Measurements from ENCODE around the gene GLB1L2.

Gene GLB1L2

DNA sequence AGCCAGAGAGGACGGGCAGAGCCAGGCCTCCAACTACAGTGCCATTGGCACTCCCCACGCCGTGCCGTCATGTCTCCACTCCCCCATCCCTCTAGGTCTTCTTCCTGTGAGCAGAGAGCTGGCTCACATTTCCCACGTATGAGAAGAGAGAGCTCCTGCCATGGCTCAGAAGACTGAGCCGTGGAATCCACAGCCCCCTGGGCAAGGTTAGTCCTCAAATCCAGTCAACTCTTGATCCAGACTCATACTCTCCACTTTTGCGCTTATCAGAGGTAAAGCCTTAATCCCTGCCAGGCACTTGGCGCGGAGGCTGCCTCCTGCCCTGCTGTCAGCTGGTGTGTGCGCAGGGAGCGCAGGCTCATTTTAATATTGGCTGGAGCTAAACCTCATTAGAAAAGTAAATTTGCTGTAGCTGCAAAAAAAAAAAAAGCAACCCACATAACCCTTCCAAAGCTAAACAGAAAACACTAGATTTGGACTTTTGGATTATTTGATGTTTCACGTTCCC, 75.6 kb downstream of the GLB1L2 start:
- DNase-seq: no peak

DNA sequence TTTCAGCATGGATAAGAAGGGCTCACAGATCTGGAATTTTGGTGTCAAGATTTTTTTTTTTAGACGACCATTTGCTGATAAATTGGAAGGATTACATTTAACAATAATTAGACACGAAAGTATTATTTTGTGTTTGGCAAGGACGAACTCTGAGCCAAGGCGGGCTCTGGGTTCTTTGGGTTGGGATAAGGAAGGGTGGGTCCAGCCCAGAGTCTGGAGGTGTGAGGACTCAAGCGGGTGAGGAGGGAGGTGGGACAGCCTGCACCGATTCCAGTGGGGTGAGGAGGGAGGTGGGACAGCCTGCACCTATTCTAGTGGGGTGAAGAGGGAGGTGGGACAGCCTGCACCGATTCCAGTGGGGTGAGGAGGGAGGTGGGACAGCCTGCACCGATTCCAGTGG, 76.1 kb downstream of the GLB1L2 start:
- DNase-seq: no peak

DNA sequence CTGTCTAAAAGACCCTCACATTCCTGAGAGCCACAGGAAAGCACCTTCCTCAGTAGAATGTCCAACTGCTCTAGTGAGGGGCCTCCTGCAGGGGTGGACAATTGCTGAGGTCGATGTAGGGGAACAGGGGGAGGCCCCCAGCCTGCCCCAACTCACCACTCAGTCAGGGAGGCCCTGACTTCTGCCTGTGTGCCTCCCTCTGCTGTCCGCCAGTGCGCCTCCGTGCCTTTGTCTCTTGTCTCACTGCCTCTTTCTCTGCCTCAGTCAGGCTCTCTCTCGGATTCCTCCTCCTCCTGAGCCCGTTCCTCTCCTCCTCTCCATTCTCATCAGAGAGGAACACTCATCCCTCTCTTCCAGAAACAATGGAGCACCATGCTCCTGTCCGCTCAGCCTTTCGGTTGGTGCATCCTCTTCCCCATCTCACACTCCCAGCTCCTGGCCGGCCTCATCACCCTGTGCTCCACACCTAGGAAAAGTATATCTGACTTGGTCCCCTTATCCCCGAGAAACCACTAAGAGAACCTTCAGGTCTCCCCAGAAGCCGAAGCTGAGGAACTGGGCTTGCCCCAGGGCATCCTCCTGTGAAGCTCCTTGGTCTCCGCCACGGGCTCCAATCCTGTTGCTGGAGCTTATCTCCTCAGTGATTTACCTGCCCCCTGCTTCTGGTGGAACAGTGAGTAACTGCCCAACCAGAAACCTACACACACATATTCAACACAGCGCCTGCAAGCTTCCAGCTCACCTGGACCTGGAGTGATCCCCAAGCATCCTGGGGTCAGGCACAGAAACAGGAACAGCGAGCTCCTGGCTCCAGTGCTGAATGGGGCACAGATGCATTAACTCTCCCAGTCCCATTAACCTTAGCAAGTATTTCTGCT, 78.0 kb downstream of the GLB1L2 start:
- no peak for DNase-seq

- no peak for DNase-seq
Measured at GRCh38 chr11:134410766-134411165, 79.0 kb downstream of the GLB1L2 start.

DNA sequence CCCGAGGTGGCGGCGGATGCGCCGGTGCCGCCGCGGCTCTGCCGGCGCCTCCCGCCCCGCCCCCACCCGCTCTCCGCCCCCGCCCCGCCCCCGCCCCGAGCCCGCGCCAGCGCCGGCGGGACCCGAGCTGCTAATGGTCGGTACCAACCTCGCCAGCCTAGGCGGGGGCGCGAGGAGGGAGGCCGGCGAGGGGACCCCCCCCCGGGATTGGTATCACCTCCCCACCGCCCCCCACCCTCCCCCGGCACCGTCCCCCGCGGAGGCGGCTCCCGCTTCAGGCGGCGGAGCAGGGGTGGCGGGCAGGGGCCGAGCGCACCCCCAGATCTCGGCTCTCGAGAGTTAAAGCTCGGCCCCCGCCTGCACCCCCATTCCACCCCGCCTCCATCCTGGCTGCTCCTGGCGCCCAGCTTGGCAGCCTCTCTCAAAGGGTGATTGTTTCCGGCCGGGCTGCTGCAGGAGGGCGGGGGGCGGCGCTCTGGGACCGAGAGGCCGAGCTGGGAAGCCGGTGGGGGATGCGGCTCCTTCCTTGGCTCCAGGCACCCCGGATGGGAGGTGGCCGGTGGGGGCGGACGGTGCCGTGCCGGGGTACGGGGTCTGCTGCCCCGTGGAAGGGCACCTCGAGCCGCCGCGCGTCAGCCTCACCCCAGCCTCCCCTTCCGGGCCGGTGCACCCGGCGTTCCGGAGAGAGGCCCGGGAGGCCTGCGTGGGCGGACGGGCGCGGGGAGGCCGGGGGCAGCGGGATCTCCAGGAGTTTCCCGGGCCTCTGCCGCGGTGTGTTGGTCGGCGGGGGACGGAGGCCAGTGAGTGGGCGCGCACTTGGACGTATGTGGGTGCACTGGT, 80.6 kb downstream of the GLB1L2 start, which contains the start of gene B3GAT1:
Gene B3GAT1, minus strand, starts transcription at position 40 of the 840 bp plus-strand sequence. CDS start 24,583 bp downstream, outside the sequence.
- DNase-seq: no peak

- no peak for DNase-seq
Measured at GRCh38 chr11:134413043-134413825, 81.4 kb downstream of the GLB1L2 start.

DNA sequence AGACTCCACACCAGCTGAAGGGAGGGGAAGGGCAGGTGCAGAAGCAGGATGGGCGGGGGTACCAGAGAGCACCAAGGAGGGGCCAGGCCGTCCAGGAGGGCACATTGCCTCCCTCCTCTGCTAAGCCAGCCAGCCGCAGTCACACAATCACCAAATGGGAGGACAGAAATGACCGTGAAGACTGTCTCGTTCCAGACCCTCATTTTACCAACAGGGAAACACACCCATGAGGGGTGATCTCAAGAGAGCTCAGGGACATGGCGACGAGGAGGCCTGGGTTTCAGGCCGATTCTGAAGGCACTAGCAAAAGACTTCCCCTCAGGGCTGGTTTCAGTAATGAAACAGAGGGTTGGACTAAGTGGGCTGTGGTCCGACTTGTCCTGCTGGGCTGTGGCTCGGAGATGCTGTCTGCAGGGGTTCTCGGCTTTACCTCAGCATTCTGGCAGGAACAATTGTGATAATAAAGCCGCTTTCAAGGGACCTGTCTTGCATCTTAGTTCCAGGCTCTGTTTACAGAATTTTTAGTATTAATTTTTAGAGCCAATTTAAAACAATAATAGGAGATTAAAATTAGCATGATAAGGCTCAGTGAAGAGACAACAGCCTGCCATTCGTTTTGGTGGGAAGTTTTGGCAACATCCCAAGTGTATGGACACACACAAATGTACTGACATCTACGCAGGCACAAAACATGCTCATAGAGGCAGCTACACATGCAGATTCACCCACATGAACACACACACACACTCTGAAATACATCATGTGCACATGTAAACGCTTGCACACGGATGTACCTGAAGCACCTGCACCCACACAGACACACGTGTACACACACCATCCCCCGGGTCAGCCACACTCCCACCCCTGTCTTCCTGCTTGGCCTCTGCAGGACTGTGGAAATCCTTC, 82.3 kb downstream of the GLB1L2 start:
- no peak for DNase-seq

DNA sequence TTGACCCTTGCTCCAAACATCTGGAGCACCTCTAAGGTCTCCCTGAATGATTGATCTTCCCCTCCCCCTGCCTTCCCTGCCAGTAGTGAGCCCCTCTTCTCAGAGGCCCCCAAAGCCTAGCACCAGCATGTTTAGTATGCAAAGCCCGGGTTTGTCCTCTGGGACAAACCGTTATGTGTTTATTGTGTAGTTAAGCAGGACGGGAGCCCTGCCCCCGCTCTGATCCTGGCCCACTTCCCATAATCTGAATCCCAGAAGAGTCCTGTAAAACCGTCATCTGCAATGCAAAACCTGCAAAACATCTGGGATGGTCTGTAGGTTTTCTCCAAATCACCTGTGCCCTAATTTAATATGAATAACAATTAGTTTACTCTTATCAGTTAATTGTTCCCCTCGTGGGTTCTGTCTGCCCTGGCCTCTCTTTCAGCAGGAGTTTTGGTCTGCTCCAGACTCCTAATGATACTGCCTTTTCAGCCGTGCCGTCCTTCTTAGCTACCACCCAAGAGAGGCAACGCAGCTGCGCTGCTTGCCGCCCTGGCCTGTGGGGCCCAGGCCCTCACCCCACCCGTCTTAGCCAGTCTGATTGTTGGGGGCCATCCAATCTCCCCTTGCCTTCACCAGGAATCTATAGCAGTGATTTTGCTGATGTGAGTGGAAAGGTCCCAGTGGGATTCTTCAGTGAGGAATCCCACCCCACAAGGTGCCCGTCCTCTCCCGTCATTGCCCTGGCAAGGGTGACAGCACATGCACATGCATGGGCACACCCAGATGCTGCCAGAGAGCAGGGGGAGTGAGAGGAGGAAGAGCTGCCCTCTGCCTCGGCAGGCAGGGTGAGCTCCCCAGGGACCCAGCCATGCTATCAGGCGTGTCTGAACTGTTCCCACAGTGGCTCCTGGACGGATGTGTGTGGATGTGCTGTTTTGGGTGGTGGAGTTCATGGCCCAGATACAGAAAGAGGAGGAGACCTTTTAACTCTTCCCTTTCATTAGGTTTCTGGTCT, 83.3 kb downstream of the GLB1L2 start:
- no peak for DNase-seq

GRCh38 chr11:134416726-134417125, 84.9 kb downstream of the GLB1L2 start:
- no peak for DNase-seq

DNA sequence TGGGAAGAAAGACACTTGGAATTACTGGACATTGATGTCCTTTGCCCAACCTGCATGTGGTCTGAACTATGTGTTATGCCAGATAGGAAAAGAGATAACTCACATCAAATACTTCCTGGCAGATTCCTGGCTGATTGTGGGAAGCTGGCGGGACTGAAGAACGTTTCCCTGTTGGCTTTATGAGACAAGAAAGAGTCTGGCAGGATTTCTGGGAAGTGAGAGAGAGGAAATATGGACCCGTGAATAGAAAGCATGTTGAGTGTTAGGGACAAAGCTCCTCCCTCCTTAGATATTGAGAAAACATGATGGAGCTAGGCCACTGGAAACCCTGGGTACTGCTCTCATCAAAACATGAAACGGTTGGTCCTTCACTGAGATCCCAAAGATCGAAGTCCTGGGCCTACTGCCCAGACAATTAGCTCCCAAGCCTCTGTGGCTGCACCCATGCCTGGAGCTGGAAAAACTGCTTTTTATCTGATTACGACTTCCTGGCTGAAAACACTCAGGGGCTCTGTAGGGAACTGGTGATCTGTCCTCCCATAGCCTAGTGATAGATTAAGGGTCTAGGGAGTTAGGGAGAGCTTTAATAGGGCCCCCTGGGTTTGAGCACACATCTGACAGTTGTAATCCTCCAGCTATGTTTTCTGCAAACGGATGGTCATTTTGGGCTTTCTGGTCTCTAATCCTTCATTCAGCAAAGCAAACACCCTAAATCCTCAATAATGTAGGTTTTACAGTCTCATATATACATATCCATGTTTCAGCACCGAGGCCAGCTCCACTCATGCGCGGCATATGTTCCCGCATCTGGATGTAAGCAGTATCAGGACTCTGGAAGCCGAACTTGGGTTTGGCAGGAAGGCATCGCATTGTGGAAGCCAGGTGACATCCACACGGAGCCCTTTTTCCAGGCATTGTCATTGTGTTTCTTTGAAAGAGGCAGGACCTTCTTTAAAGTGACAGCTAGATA, 86.4 kb downstream of the GLB1L2 start:
- DNase-seq: peak; percentile 67

- no peak for DNase-seq
Measured at GRCh38 chr11:134423106-134423505, 91.3 kb downstream of the GLB1L2 start.

DNA sequence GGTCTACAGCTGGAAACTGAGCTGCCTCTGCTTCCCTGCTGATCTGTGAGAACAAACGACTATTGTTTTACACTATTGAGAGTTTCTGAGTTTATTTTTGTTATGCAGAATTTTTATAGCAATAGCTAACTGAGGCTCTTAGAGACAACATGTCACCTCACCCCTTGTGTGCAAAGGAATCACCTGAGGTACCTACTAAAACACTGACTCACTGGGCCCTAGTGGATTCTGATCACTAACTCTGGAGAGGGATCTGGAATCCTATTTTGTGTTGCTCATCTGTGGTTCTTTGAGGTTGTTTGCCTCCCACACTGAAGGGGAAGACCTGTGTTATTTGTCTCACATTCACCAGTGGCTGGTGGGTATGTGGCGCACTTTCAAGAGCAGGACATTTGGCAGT, 93.6 kb downstream of the GLB1L2 start:
- no peak for DNase-seq

Data from islet precursor cell (in vitro differentiated cells).